ENCODE results near the gene SCML1.

The SCML1 gene

GRCh38 chrX:17768997-17769396 is 31.7 kb downstream of the SCML1 start:
- H3F3A ChIP-seq (ENCODE audit: control insufficient read depth, insufficient read depth) = no peaks in the 10 kb centered on the region
- H3K27me3 ChIP-seq (ENCODE audit: control insufficient read depth, low read length) = no peaks in the 10 kb centered on the region
- no peak overlapping the region for H3K4me2 ChIP-seq (ENCODE audit: low read length)
- H3K9me2 ChIP-seq (replicated peaks; ENCODE audit: control insufficient read depth, low read length) = no peaks in the 10 kb centered on the region
- no peaks in the 10 kb centered on the region for H3K9me3 ChIP-seq (ENCODE audit: control insufficient read depth, insufficient read depth, low read length)
- no peaks in the 10 kb centered on the region for H4K20me1 ChIP-seq (ENCODE audit: control insufficient read depth, insufficient read depth, low read depth, low read length)
- no peak overlapping the region for H3K27ac ChIP-seq (ENCODE audit: low read depth, low read length)
- TF ChIP-seq EZH2phosphoT487 (IDR thresholded peaks at IDR 0.05; ENCODE audit: borderline replicate concordance, low read length) = no peak
- TF ChIP-seq, protein P1, sequence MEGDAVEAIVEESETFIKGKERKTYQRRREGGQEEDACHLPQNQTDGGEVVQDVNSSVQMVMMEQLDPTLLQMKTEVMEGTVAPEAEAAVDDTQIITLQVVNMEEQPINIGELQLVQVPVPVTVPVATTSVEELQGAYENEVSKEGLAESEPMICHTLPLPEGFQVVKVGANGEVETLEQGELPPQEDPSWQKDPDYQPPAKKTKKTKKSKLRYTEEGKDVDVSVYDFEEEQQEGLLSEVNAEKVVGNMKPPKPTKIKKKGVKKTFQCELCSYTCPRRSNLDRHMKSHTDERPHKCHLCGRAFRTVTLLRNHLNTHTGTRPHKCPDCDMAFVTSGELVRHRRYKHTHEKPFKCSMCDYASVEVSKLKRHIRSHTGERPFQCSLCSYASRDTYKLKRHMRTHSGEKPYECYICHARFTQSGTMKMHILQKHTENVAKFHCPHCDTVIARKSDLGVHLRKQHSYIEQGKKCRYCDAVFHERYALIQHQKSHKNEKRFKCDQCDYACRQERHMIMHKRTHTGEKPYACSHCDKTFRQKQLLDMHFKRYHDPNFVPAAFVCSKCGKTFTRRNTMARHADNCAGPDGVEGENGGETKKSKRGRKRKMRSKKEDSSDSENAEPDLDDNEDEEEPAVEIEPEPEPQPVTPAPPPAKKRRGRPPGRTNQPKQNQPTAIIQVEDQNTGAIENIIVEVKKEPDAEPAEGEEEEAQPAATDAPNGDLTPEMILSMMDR (IDR thresholded peaks at IDR 0.05; ENCODE audit: low read depth, low read length, poor library complexity, severe bottlenecking) = no peak
- H3K4me1 ChIP-seq (ENCODE audit: control insufficient read depth, low read length) = no peaks in the 10 kb centered on the region
- no peaks in the 10 kb centered on the region for H3K36me3 ChIP-seq (ENCODE audit: control insufficient read depth, low read length)
- H3K4me3 ChIP-seq (ENCODE audit: low read length) = no peak overlapping the region
- no peaks in the 10 kb centered on the region for H3K79me2 ChIP-seq (ENCODE audit: control insufficient read depth, low read length)

DNA sequence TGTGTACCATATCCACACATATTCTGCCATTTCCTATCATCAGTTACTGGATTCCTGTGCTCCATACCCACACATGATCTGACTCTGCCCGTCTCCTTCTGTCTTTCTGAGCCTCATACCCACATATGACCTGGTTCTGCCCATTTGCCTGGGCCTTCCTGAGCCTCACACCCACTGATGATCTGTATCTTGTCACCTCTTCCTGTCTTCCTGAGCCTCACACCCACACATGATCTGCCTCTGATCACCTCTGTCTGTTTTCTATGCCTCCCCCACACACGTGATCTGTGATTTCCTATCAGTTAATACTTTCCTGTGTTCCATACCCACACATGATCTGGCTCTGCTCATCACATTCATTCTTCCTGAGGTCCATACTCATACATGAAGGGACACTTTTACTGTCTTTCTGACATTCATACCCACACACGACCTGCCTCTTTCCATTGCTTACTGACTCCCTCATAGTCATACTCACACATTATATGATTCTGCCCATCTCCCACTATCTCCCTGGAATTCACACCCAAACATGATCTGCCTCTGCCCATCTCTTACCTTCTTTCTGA is 32.5 kb downstream of the SCML1 start:
- no peaks in the 10 kb centered on the region for H3K4me1 ChIP-seq (ENCODE audit: control insufficient read depth, low read length)
- no peak overlapping the region for H3K4me2 ChIP-seq (ENCODE audit: low read length)
- TF ChIP-seq, protein P1 (IDR thresholded peaks at IDR 0.05; ENCODE audit: low read depth, low read length, poor library complexity, severe bottlenecking) = no peak
- TF ChIP-seq EZH2phosphoT487 (IDR thresholded peaks at IDR 0.05; ENCODE audit: borderline replicate concordance, low read length) = no peak
- no peaks in the 10 kb centered on the region for H4K20me1 ChIP-seq (ENCODE audit: control insufficient read depth, insufficient read depth, low read depth, low read length)
- no peaks in the 10 kb centered on the region for H3F3A ChIP-seq (ENCODE audit: control insufficient read depth, insufficient read depth)
- no peaks in the 10 kb centered on the region for H3K79me2 ChIP-seq (ENCODE audit: control insufficient read depth, low read length)
- H3K27me3 ChIP-seq (ENCODE audit: control insufficient read depth, low read length) = no peaks in the 10 kb centered on the region
- no peaks in the 10 kb centered on the region for H3K9me2 ChIP-seq (replicated peaks; ENCODE audit: control insufficient read depth, low read length)
- no peak overlapping the region for H3K4me3 ChIP-seq (ENCODE audit: low read length)
- no peaks in the 10 kb centered on the region for H3K36me3 ChIP-seq (ENCODE audit: control insufficient read depth, low read length)
- no peaks in the 10 kb centered on the region for H3K9me3 ChIP-seq (ENCODE audit: control insufficient read depth, insufficient read depth, low read length)
- no peak overlapping the region for H3K27ac ChIP-seq (ENCODE audit: low read depth, low read length)

DNA sequence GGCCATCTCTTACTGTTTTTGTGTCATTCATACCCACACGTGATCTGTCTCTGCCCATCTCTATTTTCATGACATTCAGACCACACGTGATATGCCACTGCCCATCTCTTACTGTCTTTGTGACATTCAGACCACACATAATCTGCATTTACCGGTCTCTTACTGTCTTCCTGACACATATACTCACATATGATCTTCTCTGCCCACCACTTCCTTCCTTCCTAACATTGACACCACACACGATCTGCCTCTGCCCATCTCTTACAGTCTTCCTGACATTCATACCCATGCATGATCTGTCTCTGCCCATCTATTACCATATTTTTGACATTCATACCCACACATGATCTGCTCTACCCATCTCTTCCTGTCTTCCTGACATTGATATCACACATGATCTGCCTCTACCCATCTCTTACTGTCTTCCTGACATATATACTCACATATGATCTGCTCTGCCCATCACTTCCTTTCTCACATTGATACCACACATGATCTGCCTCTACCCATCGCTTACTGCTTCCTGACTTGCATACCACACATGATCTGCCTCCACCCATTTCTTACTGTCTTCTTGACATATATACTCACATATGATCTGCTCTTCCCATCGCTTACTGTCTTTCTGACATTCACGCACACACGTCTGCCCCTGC is 36.1 kb downstream of the SCML1 start:
- Histone ChIP-seq H3K27me3 (ENCODE audit: control insufficient read depth, low read length) (no peaks in the 10 kb centered on the region), H4K20me1 (ENCODE audit: control insufficient read depth, insufficient read depth, low read depth, low read length) (no peaks in the 10 kb centered on the region), H3F3A (ENCODE audit: control insufficient read depth, insufficient read depth) (no peaks in the 10 kb centered on the region), H3K9me2 (replicated peaks; ENCODE audit: control insufficient read depth, low read length) (no peaks in the 10 kb centered on the region), H3K4me1 (ENCODE audit: control insufficient read depth, low read length) (no peaks in the 10 kb centered on the region), H3K79me2 (ENCODE audit: control insufficient read depth, low read length) (no peaks in the 10 kb centered on the region), H3K4me2 (ENCODE audit: low read length) (no peak overlapping the region), H3K9me3 (ENCODE audit: control insufficient read depth, insufficient read depth, low read length) (no peaks in the 10 kb centered on the region), H3K4me3 (ENCODE audit: low read length) (no peak overlapping the region), H3K27ac (ENCODE audit: low read depth, low read length) (no peak overlapping the region), H3K36me3 (ENCODE audit: control insufficient read depth, low read length) (no peaks in the 10 kb centered on the region)
- no peak for TF ChIP-seq EZH2phosphoT487 (IDR thresholded peaks at IDR 0.05; ENCODE audit: borderline replicate concordance, low read length)
- TF ChIP-seq, protein P1 (IDR thresholded peaks at IDR 0.05; ENCODE audit: low read depth, low read length, poor library complexity, severe bottlenecking) = no peak
